Transverse colon (tissue), 4 donors: Measurements from ENCODE around the gene PITPNC1.

Experiments
- CTCF ChIP-seq, 5 experiments: fragments of 200-600 bp in 3 of 5; fragments of 450-650 bp in 2 of 5; sonication (generic) in 3 of 5; IDR thresholded peaks; 1 replicate in 2 of 5; 2 replicates in 3 of 5; pipeline ENCODE4 v1.5.1; 2016 to 2017; ENCODE audit warnings: antibody characterized with exemption in 5 of 5, inconsistent platforms in 3 of 5, mild to moderate bottlenecking in 2 of 5, moderate library complexity in 1 of 5
- EP300 ChIP-seq: sonication (generic); formaldehyde crosslinking; IDR thresholded peaks from one replicate; pipeline ENCODE4 v1.6.1; 2017; ENCODE audit warnings: antibody characterized with exemption, low read depth
- POLR2A ChIP-seq: fragments of 450-650 bp; IDR thresholded peaks from one replicate; pipeline ENCODE4 v1.6.1; 2016; ENCODE audit warnings: antibody characterized with exemption, mild to moderate bottlenecking, moderate library complexity
- POLR2AphosphoS5 ChIP-seq, 3 donors: sonication (generic); formaldehyde crosslinking; IDR thresholded peaks; one replicate each; pipeline ENCODE4 v1.6.1; 2016; ENCODE audit warnings: antibody characterized with exemption in 3 of 3

DNA sequence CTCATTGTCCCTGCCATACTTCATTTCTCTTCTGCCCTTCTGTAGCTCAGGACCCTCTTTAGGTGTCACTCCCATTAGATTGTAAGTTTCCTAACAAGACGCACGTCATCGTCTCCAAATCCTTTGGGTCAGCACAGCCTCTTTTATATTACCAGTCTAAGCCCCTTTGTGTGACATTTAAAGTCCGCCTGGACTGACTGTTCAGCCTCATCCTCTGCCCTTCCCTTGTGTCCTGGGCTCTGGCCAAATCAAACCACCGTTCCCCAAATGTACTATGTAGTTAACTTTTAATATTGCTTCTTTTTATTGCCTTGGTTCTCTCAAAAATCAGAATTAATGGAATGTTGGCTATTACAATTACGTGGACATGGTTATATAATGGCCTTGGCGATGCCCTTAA lies 38.2 kb downstream of the PITPNC1 start:
- TF ChIP-seq CTCF (IDR thresholded peaks at IDR 0.05) (no peak), POLR2AphosphoS5 (IDR thresholded peaks at IDR 0.05) (no peak), EP300 (no peak), POLR2A (no peak)
